ENCODE data around the gene ELL2. TPM values are rescaled to one million over a fixed set of nuclear protein-coding genes. Genes with fewer than 3 reads are reported as not detected.

ELL2 gene
- total and polyA plus RNA-seq, 9 of the 15 experiments (the other 6 are each of a cell fraction or from before 2014, with no cell fraction given): 4.3 to 18.3 (median 14.5) TPM

DNA sequence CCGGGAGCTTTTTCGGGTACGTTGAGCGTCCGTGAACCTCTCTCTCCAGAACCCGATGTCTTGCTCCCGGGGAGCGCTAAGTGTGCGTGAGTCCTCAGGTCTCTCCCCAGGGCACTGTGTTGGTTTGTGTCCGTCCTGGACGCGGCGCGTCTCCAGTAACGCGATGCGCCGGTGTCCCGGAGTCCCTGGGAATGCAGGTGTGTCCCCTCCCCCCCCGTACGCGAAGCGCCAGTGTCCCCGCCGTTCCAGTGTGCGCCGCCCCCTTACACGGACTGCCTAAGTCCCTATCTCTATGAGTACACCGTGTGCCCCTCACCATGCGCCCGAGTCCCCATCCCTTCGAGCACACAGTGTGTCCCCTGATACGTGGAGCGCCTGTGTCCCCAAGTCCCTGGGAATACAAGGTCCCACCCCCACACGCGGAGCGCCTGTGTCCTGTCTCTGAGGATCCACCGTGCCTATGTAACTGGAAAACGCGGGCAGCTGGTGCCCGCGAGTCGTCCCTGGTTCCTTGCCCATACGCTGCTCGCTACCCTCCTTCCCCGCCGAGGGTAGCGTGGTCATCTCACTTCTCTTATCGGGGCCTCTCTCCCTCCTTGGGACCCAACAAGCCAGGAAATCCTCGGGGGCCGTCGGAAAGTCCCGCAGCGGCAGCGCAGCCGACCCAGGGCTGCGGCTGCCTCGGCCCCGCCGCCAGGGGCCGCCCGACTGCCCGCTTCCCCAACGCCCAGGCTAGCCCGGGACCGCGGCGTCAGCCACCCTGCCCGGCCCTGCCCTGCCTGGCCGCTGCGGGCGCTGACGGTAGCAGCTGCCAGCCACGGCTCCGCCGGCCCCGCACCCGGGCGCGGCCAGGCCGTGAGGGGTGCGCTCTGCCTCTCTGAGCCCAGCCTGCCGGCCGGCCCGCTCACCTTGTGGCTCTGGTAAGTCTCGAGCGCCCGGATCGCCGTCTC lies 709 bp downstream of the ELL2 start (continued):
- TF ChIP-seq HNRNPLL (IDR thresholded peaks at IDR 0.05; ENCODE audit: low read depth, low read length, poor library complexity, severe bottlenecking) (peak; percentile 69), TEAD1 (CRISPR knock-in tag; IDR thresholded peaks at IDR 0.05) (peak in 1 of 2 experiments; percentile 52; a peak in 1 of 4 replicates), HCFC1 (IDR thresholded peaks at IDR 0.05; ENCODE audit: low read depth, low read length) (peak; percentile 43), ARID2 (IDR thresholded peaks at IDR 0.05) (0 out of 2 replicates have a peak, but pooled peaks have one; percentile 49), NFYB (IDR thresholded peaks at IDR 0.05; ENCODE audit: extremely low read depth, insufficient read length) (no peak), ZNF740 (CRISPR knock-in tag; IDR thresholded peaks at IDR 0.05) (peak; percentile 33; the same call in 1 of the 2 replicates), ZNF740 (tag; IDR thresholded peaks at IDR 0.05) (no peak), SMC3 (conservative IDR thresholded peaks at IDR 0.05; ENCODE audit: insufficient read depth, low read depth, low read length) (0 out of 2 replicates have a peak, but pooled peaks have one; percentile 44), HNRNPH1 (optimal IDR thresholded peaks at IDR 0.05; ENCODE audit: low read depth, low read length) (no peak), RUNX1 (IDR thresholded peaks at IDR 0.05; ENCODE audit: low read depth) (0 out of 2 replicates have a peak, but pooled peaks have one; percentile 49), FOXM1 (IDR thresholded peaks at IDR 0.05; ENCODE audit: low read depth) (no peak), FOXM1 (CRISPR knock-in tag; IDR thresholded peaks at IDR 0.05; ENCODE audit: low read depth) (peak; percentile 81; the same call in 1 of the 2 replicates), GATAD2B (IDR thresholded peaks at IDR 0.05; ENCODE audit: borderline replicate concordance) (peak; percentile 92)
- TF ChIP-seq, protein P1, sequence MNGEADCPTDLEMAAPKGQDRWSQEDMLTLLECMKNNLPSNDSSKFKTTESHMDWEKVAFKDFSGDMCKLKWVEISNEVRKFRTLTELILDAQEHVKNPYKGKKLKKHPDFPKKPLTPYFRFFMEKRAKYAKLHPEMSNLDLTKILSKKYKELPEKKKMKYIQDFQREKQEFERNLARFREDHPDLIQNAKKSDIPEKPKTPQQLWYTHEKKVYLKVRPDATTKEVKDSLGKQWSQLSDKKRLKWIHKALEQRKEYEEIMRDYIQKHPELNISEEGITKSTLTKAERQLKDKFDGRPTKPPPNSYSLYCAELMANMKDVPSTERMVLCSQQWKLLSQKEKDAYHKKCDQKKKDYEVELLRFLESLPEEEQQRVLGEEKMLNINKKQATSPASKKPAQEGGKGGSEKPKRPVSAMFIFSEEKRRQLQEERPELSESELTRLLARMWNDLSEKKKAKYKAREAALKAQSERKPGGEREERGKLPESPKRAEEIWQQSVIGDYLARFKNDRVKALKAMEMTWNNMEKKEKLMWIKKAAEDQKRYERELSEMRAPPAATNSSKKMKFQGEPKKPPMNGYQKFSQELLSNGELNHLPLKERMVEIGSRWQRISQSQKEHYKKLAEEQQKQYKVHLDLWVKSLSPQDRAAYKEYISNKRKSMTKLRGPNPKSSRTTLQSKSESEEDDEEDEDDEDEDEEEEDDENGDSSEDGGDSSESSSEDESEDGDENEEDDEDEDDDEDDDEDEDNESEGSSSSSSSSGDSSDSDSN (IDR thresholded peaks at IDR 0.05; ENCODE audit: borderline replicate concordance in 1 of 2, low read depth in 2 of 2, low read length in 2 of 2): peak; percentile 79 to 81
- TF ChIP-seq, protein P2, sequence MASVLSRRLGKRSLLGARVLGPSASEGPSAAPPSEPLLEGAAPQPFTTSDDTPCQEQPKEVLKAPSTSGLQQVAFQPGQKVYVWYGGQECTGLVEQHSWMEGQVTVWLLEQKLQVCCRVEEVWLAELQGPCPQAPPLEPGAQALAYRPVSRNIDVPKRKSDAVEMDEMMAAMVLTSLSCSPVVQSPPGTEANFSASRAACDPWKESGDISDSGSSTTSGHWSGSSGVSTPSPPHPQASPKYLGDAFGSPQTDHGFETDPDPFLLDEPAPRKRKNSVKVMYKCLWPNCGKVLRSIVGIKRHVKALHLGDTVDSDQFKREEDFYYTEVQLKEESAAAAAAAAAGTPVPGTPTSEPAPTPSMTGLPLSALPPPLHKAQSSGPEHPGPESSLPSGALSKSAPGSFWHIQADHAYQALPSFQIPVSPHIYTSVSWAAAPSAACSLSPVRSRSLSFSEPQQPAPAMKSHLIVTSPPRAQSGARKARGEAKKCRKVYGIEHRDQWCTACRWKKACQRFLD (CRISPR knock-in tag; IDR thresholded peaks at IDR 0.05): no peak; the same call in 1 of the 2 replicates
- TF ChIP-seq, protein P3, sequence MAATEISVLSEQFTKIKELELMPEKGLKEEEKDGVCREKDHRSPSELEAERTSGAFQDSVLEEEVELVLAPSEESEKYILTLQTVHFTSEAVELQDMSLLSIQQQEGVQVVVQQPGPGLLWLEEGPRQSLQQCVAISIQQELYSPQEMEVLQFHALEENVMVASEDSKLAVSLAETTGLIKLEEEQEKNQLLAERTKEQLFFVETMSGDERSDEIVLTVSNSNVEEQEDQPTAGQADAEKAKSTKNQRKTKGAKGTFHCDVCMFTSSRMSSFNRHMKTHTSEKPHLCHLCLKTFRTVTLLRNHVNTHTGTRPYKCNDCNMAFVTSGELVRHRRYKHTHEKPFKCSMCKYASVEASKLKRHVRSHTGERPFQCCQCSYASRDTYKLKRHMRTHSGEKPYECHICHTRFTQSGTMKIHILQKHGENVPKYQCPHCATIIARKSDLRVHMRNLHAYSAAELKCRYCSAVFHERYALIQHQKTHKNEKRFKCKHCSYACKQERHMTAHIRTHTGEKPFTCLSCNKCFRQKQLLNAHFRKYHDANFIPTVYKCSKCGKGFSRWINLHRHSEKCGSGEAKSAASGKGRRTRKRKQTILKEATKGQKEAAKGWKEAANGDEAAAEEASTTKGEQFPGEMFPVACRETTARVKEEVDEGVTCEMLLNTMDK (IDR thresholded peaks at IDR 0.05; ENCODE audit: borderline replicate concordance, insufficient read depth, low read depth, low read length, poor library complexity, severe bottlenecking): peak; percentile 96

Data from K562 (cell line).